Activated CD4-positive, alpha-beta T cell treated with anti-CD3 and anti-CD28 coated beads, Interleukin-10, Interleukin-2, amounts not matched to agents 100 ng/mL and 50 ng/mL, durations not matched to agents 16 hours and 8 hours (primary cell): ENCODE data around the gene ANXA3.
"Not testable (repeated sequence)": the region's sequence is repeated elsewhere in the genome, so short reads cannot be mapped to it uniquely, and the experiment has no call there.

Experiments
- DNase-seq: peaks from one replicate; pipeline ENCODE4 v3.0.0-alpha.2; 2020

Gene ANXA3, protein sequence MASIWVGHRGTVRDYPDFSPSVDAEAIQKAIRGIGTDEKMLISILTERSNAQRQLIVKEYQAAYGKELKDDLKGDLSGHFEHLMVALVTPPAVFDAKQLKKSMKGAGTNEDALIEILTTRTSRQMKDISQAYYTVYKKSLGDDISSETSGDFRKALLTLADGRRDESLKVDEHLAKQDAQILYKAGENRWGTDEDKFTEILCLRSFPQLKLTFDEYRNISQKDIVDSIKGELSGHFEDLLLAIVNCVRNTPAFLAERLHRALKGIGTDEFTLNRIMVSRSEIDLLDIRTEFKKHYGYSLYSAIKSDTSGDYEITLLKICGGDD

DNA sequence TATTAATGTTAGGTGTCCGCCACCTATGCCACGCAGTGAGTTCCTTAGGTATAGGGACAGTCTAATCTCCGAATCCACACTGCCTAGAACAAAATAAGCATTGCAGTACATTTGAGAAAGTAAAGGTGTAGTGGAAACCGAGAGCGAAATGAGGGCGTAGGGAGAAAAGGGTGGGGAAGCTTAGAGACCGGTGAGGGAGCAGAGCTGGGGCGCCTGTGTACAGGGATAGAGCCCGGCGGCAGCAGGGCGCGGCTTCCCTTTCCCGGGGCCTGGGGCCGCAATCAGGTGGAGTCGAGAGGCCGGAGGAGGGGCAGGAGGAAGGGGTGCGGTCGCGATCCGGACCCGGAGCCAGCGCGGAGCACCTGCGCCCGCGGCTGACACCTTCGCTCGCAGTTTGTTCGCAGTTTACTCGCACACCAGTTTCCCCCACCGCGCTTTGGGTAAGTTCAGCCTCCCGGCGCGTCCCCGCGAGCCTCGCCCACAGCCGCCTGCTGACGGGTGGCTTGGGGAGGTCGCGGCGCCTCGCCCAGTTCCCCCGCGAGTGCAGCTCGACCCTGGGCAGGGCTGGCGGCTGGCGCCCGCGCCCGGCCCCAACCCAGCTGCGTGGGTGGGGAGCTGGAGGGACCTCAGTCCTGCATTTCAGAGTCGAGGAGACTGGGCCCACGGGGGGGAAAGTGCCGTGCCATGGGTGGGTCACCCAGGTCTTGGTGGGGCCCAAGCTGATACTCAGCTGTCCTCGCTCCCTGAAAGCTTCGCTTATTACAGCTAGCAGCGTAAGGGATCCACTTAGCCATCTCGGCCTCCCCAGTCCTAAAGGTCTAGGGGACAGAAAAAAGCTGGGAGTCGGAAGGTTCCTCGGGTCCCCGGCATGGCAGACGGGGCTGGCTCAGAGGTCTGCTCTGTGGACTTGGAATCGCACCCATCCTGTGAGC, at the start of gene ANXA3:
TSS of gene ANXA3 (plus strand) at position 351 of the 932 bp plus-strand sequence. CDS start 2,704 bp downstream, outside the sequence.
- peak; percentile 14 for DNase-seq

GRCh38 chr4:78506260-78506659, 45.3 kb upstream of the ANXA3 start:
- DNase-seq, result not testable (repeated sequence)

- no peak for DNase-seq
Observed at GRCh38 chr4:78509043-78509442, 42.5 kb upstream of the ANXA3 start.

DNA sequence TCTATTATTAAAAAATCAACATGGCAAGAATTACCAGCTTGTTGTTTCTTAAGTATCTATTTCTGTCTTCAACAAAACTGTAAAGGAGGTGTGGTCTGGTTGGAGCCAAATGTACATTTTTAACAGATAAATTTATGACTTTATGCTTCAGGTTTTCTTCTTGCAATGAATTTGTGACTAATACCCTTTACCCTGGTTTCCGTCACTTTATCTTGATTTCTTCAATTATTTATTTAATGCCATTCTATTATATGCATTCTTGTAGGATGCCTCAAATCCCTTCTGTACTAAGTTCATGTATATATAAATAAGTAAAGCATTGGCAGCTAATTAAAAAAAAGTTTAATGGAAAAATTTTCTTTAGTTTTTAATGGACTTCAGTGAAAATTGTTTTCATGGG, 41.5 kb upstream of the ANXA3 start:
- no peak for DNase-seq

DNA sequence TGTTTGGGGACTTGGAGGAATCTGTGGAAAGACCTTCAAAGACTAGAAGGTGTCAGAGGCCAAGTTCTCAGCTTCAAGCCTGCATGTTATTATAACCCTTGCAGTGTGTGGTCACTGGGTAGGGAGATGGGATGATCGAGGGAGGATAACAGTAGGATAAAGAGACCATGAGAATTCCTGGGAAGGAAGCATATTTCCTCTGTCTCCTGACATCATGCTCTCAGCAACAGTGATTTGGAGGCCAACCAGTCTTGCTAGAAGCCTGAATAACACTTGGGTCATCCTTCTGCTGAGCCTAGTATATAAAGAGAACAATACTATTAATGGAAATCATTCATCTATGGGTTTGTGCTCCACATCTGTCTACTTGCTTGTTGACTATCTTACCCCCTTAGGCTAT, 40.9 kb upstream of the ANXA3 start:
- DNase-seq, result no peak

- no peak for DNase-seq
Observed at GRCh38 chr4:78512357-78512920, 39.1 kb upstream of the ANXA3 start.

DNA sequence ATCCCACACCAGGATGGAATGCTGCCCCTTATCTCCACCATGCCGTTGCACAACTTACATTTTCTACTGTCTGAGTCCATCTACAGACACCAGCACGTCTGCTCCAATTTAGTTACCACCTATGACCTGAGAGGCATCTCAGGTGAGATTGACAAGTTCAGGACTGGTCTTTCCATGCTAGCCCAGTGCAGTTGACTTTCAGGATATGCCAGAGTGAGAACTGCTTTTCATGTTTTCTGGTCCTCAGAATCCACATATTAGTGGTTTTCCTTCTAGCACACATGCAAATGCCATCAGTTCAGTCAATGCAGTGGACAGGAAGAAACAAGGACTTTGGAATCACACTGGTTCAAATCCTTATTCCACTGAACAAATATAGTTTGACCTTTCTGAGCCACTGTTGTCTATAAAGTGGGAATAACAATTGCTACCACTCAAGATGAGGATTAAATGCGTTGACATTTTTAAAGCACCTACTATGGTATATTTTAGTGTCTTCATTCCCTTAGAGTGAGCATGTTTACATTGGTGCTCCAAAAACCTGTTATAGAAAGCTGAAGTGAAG, 38.1 kb upstream of the ANXA3 start:
- DNase-seq, result no peak

- peak; percentile 6 for DNase-seq
Observed at GRCh38 chr4:78517050-78517652, 34.4 kb upstream of the ANXA3 start.

DNA sequence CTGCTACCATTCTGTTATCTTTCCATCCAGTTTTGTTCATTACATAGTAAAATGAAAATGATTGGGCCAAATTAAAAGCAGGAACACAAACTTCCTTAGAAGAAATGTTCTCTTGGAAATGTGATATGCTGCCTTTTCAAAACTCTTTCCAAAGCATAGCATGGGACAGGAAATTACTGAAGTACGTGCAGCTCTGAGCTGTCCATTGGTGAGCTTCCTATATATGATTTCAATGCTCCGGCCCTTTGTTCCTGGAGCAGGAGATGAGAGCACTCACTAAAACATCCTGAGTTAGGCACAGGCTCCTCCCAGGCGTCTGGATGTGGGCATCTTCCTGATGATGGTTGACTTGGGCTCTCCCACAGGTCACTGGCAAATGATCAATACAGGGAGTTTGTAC, 33.0 kb upstream of the ANXA3 start:
- no peak for DNase-seq

DNA sequence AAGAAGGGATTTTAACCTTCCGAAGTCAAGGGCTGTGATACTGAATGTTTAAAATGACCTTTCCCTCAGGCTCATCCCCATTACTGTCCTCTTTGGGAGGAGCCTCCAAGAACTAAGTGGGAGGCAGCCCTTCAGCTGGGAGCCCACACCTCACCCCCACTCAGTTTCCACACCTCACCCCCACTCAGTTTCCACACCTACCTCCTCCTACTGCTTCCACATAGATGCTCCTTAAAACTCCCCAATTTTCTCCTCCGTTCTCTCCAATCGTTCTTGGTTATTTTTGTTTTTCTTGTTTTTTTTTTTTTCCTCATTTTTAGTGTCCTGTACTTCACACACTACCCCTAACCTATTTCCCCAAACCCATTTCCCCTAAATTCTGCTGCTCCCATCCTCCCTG, 31.6 kb upstream of the ANXA3 start:
- no peak for DNase-seq

- DNase-seq, result no peak
Observed at GRCh38 chr4:78520808-78521226, 30.8 kb upstream of the ANXA3 start.

GRCh38 chr4:78524009-78524408, 27.6 kb upstream of the ANXA3 start:
- DNase-seq, result no peak

DNA sequence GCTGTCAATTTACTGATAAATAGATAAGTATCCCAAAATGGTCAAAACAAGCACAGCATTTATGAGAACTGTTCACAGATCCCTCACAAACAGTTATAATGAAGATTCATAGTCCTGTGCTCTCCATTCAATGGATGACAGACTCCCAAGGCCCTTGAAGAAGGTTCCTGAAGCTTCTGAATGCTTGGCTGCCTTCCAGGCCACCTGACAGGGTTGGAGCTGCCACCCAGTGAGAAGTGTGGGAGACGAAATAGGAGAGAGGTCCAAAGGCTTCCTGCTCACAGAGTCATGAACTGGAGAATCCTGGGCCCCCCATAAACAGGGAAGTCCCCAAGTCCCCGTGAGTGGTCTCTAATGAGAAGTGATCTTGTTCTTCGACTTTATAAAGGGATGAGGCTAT, 26.0 kb upstream of the ANXA3 start:
- DNase-seq, result no peak

DNA sequence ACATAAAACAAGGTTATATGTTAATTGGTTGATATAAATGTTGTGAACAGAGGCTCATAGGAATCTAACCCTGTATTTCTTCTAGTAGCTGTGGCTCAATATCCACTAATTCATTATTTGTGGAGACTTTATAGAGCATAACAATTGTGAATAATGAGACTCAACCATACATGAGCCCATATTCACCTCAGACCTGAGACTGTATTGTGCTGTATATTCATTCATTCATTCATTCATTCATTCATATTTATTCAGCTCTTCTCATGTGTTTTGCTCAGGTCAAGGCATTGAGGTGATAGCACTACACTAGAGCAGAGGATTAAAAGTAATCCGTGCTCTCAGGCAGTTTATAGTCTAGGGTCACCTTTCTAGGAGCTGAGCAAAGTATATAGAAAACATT, 24.5 kb upstream of the ANXA3 start:
- no peak for DNase-seq

DNA sequence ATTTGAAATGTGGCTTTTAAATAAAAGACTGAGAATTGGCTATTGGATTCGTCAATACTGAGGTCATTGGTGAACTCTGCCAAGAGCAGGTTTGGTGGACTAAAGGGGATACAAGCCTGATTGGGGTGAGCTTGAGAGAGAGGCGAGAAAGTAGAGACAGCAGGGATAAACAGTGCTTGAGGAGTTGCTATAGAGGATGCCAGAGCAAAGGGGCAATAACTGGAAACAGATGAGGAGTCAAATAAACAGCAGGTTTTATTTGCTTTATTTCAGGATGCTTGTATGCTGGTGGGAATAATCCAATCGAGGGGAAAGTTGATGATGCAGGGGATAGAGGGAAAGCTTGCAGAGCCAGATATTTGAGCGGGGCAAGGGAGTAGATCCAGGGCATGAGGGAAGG, 24.0 kb upstream of the ANXA3 start:
- no peak for DNase-seq

DNA sequence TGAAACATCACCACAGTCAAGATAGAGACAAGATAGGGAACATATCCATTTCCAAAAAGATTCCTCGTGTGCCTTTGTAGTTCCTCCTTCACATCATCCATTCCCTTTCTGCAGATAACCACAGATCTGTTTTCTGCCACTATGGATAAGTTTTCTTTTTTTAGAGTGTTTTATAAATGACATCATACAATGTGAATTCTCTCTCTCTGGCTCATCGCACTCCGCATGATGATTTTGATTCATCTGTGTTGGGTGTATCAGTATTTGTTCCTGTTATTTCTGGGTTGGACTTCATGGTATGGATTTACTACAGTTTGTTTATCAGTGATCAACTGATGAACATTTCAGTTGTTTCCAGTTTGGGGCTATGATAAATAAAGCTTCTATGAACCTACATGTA, 23.2 kb upstream of the ANXA3 start:
- DNase-seq, result no peak

DNA sequence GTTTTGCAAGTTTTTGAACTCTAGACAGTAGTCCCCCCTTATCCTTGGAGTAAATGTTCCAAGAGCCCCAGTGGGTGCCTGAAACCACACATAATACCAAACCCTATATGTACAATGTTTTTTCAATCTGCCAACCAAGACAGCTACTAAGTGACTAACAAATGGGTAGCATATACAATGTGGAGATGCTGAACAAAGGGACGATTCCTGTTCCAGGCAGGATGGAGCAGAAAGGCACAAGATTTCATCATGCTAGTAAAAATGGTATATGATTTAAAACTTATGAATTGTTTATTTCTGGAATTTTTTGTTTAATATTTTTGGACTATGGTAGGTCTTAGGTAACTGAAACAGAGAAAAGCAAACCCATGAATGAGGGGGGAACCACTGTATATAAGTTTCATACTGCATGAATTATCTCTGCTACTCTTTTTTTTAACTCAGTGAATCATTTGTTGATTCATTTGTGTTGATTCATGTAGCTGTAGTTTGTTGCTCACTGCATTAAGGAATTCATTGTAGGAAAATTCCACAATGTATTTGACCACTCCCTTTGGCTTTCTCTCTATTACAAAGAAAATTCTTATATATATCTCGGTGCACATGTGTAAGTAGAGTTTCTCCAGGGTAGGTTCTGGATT, 21.9 kb upstream of the ANXA3 start:
- DNase-seq, result no peak

DNA sequence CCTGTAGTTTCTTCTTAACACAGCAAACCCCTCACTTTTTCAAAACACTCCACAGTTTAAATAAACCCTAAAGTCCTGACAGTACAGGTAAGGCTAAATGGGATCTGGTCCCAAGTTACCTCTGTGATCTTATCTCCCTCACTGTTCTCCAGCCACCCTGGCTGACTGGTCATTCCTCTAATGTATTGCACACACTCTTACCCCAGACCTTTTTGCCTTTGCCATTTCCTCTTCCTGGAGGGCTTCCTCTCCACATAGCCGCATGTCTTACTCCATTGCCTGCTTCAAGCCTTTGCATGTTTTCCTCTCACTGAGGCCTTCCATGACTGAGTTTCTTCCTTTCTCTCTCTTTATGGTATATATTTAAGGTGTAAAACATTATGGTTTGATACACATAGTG, 19.5 kb upstream of the ANXA3 start:
- DNase-seq, result no peak

GRCh38 chr4:78533854-78534253, 17.7 kb upstream of the ANXA3 start:
- DNase-seq, result no peak

DNA sequence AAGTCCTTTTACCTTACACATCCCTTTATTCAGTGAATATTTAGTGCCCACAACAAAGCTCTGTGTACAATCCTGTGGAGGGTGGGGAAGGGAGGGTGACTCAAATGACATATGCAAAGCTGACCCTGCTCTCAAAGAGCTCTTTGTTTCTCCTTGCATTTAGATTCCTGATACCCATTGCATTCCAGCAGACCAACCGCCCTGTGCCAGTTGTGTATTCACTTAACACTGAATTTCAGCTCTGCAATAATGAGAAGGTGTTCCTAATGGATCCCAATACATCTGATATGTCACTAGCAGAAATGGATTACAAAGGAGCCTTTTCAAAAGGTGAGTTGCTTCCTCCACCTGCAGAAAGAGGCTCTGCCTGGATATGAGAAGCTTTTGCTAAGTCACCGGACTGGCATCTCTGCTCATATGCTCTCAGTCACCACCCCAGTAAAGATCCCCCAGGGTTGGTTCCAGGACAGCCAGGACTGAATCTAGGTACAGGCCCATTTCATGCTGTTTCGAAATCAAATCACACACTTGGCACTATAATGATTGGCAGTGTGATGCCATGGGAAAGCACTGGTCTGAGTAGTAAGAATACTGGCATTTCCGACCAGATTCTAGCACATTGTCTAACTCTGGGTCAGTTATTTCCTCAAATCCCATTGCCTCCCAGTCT, 17.1 kb upstream of the ANXA3 start:
- no peak for DNase-seq

- no peak for DNase-seq
Observed at GRCh38 chr4:78542373-78542772, 9.2 kb upstream of the ANXA3 start.
